ENCODE results near the gene RAI1.
"Not testable (repeated sequence)": the region's sequence is repeated elsewhere in the genome, so short reads cannot be mapped to it uniquely, and the experiment has no call there.

RAI1 gene

GRCh38 chr17:17665255-17665654 is 16.0 kb upstream of the RAI1 start:
- DNase-seq (ENCODE audit: low read depth), result no peak

GRCh38 chr17:17666111-17666714 is 15.0 kb upstream of the RAI1 start:
- DNase-seq (ENCODE audit: low read depth), result peak; percentile 85

- DNase-seq (ENCODE audit: low read depth), result no peak
These were observed 14.0 kb upstream of the RAI1 start for GRCh38 chr17:17667231-17667630.

GRCh38 chr17:17667947-17668346 is 13.3 kb upstream of the RAI1 start:
- no peak for DNase-seq (ENCODE audit: low read depth)

- no peak for DNase-seq (ENCODE audit: low read depth)
These were observed 12.9 kb upstream of the RAI1 start for GRCh38 chr17:17668358-17668757.

- DNase-seq (ENCODE audit: low read depth), result no peak
These were observed 12.3 kb upstream of the RAI1 start for GRCh38 chr17:17668775-17669579.

GRCh38 chr17:17669580-17670235 is 11.6 kb upstream of the RAI1 start:
- DNase-seq (ENCODE audit: low read depth), result no peak

GRCh38 chr17:17670701-17671305 is 10.5 kb upstream of the RAI1 start:
- DNase-seq (ENCODE audit: low read depth), result no peak

GRCh38 chr17:17671369-17672129 is 9.7 kb upstream of the RAI1 start:
- peak; percentile 45 for DNase-seq (ENCODE audit: low read depth)

GRCh38 chr17:17672453-17673368 is 8.5 kb upstream of the RAI1 start:
- DNase-seq (ENCODE audit: low read depth), result no peak

GRCh38 chr17:17675416-17675815 is 5.8 kb upstream of the RAI1 start:
- no peak for DNase-seq (ENCODE audit: low read depth)

GRCh38 chr17:17675925-17676534 is 5.2 kb upstream of the RAI1 start:
- peak; percentile 54 for DNase-seq (ENCODE audit: low read depth)

- no peak for DNase-seq (ENCODE audit: low read depth)
These were observed 4.5 kb upstream of the RAI1 start for GRCh38 chr17:17676752-17677151.

- DNase-seq (ENCODE audit: low read depth), result no peak
These were observed 3.8 kb upstream of the RAI1 start for GRCh38 chr17:17677299-17678040.

GRCh38 chr17:17678063-17678699 is 3.1 kb upstream of the RAI1 start:
- DNase-seq (ENCODE audit: low read depth), result not testable (repeated sequence)

GRCh38 chr17:17679243-17679642 is 2.0 kb upstream of the RAI1 start:
- no peak for DNase-seq (ENCODE audit: low read depth)

GRCh38 chr17:17679748-17680147 is 1.5 kb upstream of the RAI1 start:
- DNase-seq (ENCODE audit: low read depth), result no peak

- no peak for DNase-seq (ENCODE audit: low read depth)
These were observed 626 bp upstream of the RAI1 start for GRCh38 chr17:17680477-17681186.
